Right atrium auricular region (tissue), 2 donors: ENCODE results near the gene PKP2. TPM values are rescaled to one million over a fixed set of nuclear protein-coding genes. Genes with fewer than 3 reads are reported as not detected.

ENCODE experiments used
- DNase-seq: peaks from one replicate; pipeline ENCODE4 v3.0.0-alpha.2; 2019; ENCODE audit warnings: low spot score
- H3K27ac ChIP-seq, 2 donors: fragments of 200-600 bp; sonication (generic); 1 replicate in 1 of 2; 2 replicates in 1 of 2; pipeline ENCODE4 v1.5.1; 2016 to 2019
- H3K27me3 ChIP-seq, 2 donors: fragments of 200-600 bp; sonication (generic); one replicate each; pipeline versions ENCODE4 v1.5.1 to v1.6.0; 2017 to 2019
- H3K36me3 ChIP-seq: fragments of 200-600 bp; sonication (generic); one replicate; pipeline ENCODE4 v1.5.1; 2016
- H3K4me1 ChIP-seq, 2 donors: fragments of 200-600 bp; sonication (generic); one replicate each; pipeline versions ENCODE4 v1.5.1 to v1.6.0; 2017 to 2019
- H3K4me3 ChIP-seq, 2 donors: fragments of 200-600 bp; sonication (generic); 1 replicate in 1 of 2; 2 replicates in 1 of 2; pipeline ENCODE4 v1.5.1; 2017 to 2019; ENCODE audit warnings: mild to moderate bottlenecking in 1 of 2, moderate library complexity in 1 of 2
- H3K9me3 ChIP-seq, 2 donors: fragments of 200-600 bp; sonication (generic); one replicate each; pipeline ENCODE4 v1.5.1; 2019
- CTCF ChIP-seq, 2 donors: fragments of 200-600 bp; sonication (generic); IDR thresholded peaks; one replicate each; pipeline ENCODE4 v1.5.1; 2019; ENCODE audit warnings: antibody characterized with exemption in 2 of 2
- total RNA-seq, 2 donors: library from RNA; depleted of rRNA; stranded (reverse); fragments of >200 nt; gene quantifications; one replicate each; pipeline ENCODE4 v1.1.0, GENCODE V29; 2016

The PKP2 gene
- total RNA-seq, 2 donors from 2014 or later, result 195 to 271 TPM

GRCh38 chr12:32859389-32859788 lies 37.2 kb downstream of the PKP2 start:
- DNase-seq, result no peak
- peak overlapping the region in 1 of 2 donors; percentile 1 for H3K27ac ChIP-seq
- no peaks in the 10 kb centered on the region for H3K36me3 ChIP-seq
- no peaks in the 10 kb centered on the region for H3K9me3 ChIP-seq
- TF ChIP-seq CTCF (IDR thresholded peaks at IDR 0.05), result no peak
- H3K27me3 ChIP-seq, result no peaks in the 10 kb centered on the region
- peaks cover 0 to 18% of the 10 kb centered on the region in 2 donors for H3K4me1 ChIP-seq
- no peak overlapping the region for H3K4me3 ChIP-seq

GRCh38 chr12:32854716-32855115 lies 41.9 kb downstream of the PKP2 start:
- Histone ChIP-seq H3K9me3 (no peaks in the 10 kb centered on the region), H3K27ac (peak overlapping the region; percentile 29 to 62), H3K4me3 (no peak overlapping the region), H3K4me1 (peaks cover 0 to 33% of the 10 kb centered on the region in 2 donors), H3K27me3 (no peaks in the 10 kb centered on the region), H3K36me3 (peaks cover 12% of the 10 kb centered on the region)
- DNase-seq, result no peak
- TF ChIP-seq CTCF (IDR thresholded peaks at IDR 0.05), result no peak

GRCh38 chr12:32854097-32854496 lies 42.5 kb downstream of the PKP2 start:
- H3K9me3 ChIP-seq, result no peaks in the 10 kb centered on the region
- H3K36me3 ChIP-seq, result peaks cover 18% of the 10 kb centered on the region
- no peak overlapping the region for H3K4me3 ChIP-seq
- H3K27ac ChIP-seq, result peak overlapping the region; percentile 29 to 62
- H3K4me1 ChIP-seq, result peaks cover 0 to 28% of the 10 kb centered on the region in 2 donors
- DNase-seq, result no peak
- TF ChIP-seq CTCF (IDR thresholded peaks at IDR 0.05), result no peak
- H3K27me3 ChIP-seq, result no peaks in the 10 kb centered on the region

DNA sequence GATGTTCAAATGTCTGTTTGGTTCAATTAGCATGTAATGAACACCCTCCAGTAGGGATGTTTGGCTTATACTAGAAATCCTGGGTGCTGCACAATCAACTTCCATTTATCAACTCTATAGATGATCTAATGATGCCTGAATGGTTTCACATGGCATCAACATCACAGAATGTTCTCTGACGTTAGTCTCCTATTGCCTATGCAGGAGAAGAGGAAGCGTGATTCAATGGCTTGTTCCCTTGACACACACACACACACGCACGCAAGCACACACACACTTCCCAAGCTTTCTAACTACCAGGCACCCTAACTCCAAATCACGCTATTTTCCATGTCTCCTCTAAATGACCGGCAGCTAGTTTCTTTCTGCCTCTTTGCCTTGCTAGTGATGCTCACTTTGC lies 49.3 kb downstream of the PKP2 start:
- no peaks in the 10 kb centered on the region for H3K9me3 ChIP-seq

GRCh38 chr12:32846053-32846452 lies 50.5 kb downstream of the PKP2 start:
- H3K4me3 ChIP-seq, result no peak overlapping the region
- peaks cover 0 to 15% of the 10 kb centered on the region in 2 donors for H3K4me1 ChIP-seq
- no peak for DNase-seq
- TF ChIP-seq CTCF (IDR thresholded peaks at IDR 0.05), result no peak
- H3K27me3 ChIP-seq, result no peaks in the 10 kb centered on the region
- H3K9me3 ChIP-seq, result no peaks in the 10 kb centered on the region
- peaks cover 42% of the 10 kb centered on the region for H3K36me3 ChIP-seq
- peak overlapping the region in 1 of 2 donors; percentile 43 for H3K27ac ChIP-seq

More for the DNA sequence above, 49.3 kb downstream of the PKP2 start:
- Histone ChIP-seq H3K27ac (peak overlapping the region in 1 of 2 donors; percentile 35), H3K4me1 (peaks cover 0 to 17% of the 10 kb centered on the region in 2 donors), H3K4me3 (no peak overlapping the region), H3K27me3 (no peaks in the 10 kb centered on the region), H3K36me3 (peaks cover 40% of the 10 kb centered on the region)
- DNase-seq, result no peak
- no peak for TF ChIP-seq CTCF (IDR thresholded peaks at IDR 0.05)

DNA sequence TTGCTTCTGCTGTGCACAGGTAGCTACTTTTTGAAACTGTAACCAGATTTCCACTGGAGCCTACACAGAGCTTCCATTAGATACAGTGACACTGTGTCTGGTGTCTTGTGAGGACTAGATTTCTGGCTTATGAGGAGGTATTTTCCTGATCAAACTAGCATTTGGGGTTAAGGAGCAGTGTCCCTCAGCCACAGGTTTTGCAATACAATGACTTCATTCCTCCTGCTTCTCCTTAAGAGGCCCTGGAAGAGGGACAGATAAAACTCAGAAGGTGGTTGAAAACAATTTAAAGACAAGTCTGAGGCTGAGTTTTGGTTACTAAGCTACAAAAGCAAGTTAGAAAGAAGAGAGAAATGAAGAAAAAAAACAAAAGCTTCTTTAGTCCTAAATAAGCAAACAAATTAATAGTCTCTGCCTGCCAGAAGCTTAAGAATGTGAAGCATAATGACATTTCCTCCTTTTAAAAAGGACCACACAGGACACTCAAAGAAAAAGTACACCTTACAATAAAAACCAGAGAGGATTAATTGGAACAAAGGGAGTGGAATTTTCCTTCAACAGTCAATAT lies 53.0 kb downstream of the PKP2 start:
- Histone ChIP-seq H3K4me1 (peaks cover 0 to 15% of the 10 kb centered on the region in 2 donors), H3K27me3 (no peaks in the 10 kb centered on the region), H3K9me3 (no peaks in the 10 kb centered on the region), H3K27ac (peak overlapping the region in 1 of 2 donors; percentile 14), H3K36me3 (peaks cover 44% of the 10 kb centered on the region), H3K4me3 (no peak overlapping the region)
- TF ChIP-seq CTCF (IDR thresholded peaks at IDR 0.05), result no peak
- no peak for DNase-seq
